B cell (primary cell): ENCODE data around the gene IFT122. TPM values are rescaled to one million over a fixed set of nuclear protein-coding genes. Genes with fewer than 3 reads are reported as not detected.

Experiments used
- ATAC-seq: fragments of 200-7000 bp; cut with Tn5 transposase; one replicate; pipeline ENCODE4 v1.10.0; 2021; ENCODE audit warnings: low read depth, mild to moderate bottlenecking, moderate number of reproducible peaks, moderate library complexity
- CTCF ChIA-PET: fragments of 350-600 bp; sonication (Branson Sonifier 250); formaldehyde crosslinking; loops from one replicate; lab custom pipeline; 2021; ENCODE audit warnings: antibody characterized with exemption, inconsistent platforms; lab: Charles Lee
- POLR2A ChIA-PET: fragments of 350-600 bp; sonication (Branson Sonifier 250); formaldehyde crosslinking; loops from one replicate; lab custom pipeline; 2021; ENCODE audit warnings: antibody characterized with exemption; lab: Charles Lee
- DNase-seq: peaks from one replicate; pipeline ENCODE4 v3.0.0; 2013
- H2AFZ ChIP-seq: 2 replicates; pipeline ENCODE4 v1.6.1; 2012; ENCODE audit warnings: mild to moderate bottlenecking, low read depth, low read length; ENCODE audit not compliant: insufficient read depth, poor library complexity, severe bottlenecking
- H3K27ac ChIP-seq, 2 donors: 1 replicate in 1 of 2; 2 replicates in 1 of 2; pipeline ENCODE4 v1.5.1; 2012 to 2013; ENCODE audit warnings: low read length in 2 of 2, mild to moderate bottlenecking in 2 of 2, moderate library complexity in 1 of 2
- H3K27me3 ChIP-seq, 4 experiments: fragments of 200-600 bp in 1 of 4; sonication (generic) in 1 of 4; replicated peaks in 1 of 4; 1 replicate in 2 of 4; 2 replicates in 2 of 4; pipeline versions ENCODE4 v1.6.1 to v1.7.0; 2013 to 2016; ENCODE audit warnings: low read length in 3 of 4, mild to moderate bottlenecking in 2 of 4, mixed read lengths in 1 of 4, moderate library complexity in 1 of 4; ENCODE audit not compliant: insufficient read depth in 4 of 4, control insufficient read depth in 3 of 4; ENCODE audit errors: control extremely low read depth in 1 of 4
- H3K36me3 ChIP-seq, 2 experiments: replicated peaks in 1 of 2; 1 replicate in 1 of 2; 2 replicates in 1 of 2; pipeline versions ENCODE4 v1.6.1 to v1.7.1; 2013; ENCODE audit warnings: low read length in 1 of 2; ENCODE audit not compliant: insufficient read depth in 2 of 2, control insufficient read depth in 1 of 2; ENCODE audit errors: control extremely low read depth in 1 of 2, extremely low read depth in 1 of 2
- H3K4me1 ChIP-seq, 2 donors: fragments of 200-600 bp in 1 of 2; sonication (generic) in 1 of 2; 1 replicate in 1 of 2; 2 replicates in 1 of 2; pipeline versions ENCODE4 v1.5.1 to v1.6.1; 2013 to 2017; ENCODE audit warnings: low read length in 2 of 2; ENCODE audit not compliant: control insufficient read depth in 2 of 2, insufficient read depth in 2 of 2
- H3K4me2 ChIP-seq: replicated peaks from 2 replicates; pipeline ENCODE3; 2012; ENCODE audit warnings: mild to moderate bottlenecking, low read depth, low read length; ENCODE audit not compliant: poor library complexity, severe bottlenecking
- H3K4me3 ChIP-seq, 5 experiments: fragments of 200-600 bp in 1 of 5; sonication (generic) in 1 of 5; 1 replicate in 3 of 5; 2 replicates in 2 of 5; pipeline versions ENCODE4 v1.5.1 to v1.7.0; 2011 to 2016; ENCODE audit warnings: low read length in 4 of 5, mild to moderate bottlenecking in 4 of 5, low read depth in 2 of 5, control low read depth in 1 of 5, moderate library complexity in 1 of 5; ENCODE audit not compliant: insufficient read depth in 1 of 5; ENCODE audit errors: control extremely low read depth in 1 of 5, extremely low read depth in 1 of 5
- H3K79me2 ChIP-seq: fragments of 200-600 bp; sonication (generic); one replicate; pipeline ENCODE4 v1.6.0; 2016; ENCODE audit warnings: low read length; ENCODE audit not compliant: control insufficient read depth, insufficient read depth
- H3K9ac ChIP-seq: fragments of 200-600 bp; sonication (generic); 2 replicates; pipeline ENCODE4 v1.6.1; 2017; ENCODE audit warnings: mild to moderate bottlenecking, low read length, moderate library complexity
- H3K9me3 ChIP-seq, 3 donors: one replicate each; pipeline versions ENCODE4 v1.6.1 to v1.7.1; 2013; ENCODE audit warnings: low read length in 2 of 3; ENCODE audit not compliant: control insufficient read depth in 2 of 3, insufficient read depth in 1 of 3; ENCODE audit errors: control extremely low read depth in 1 of 3
- H4K20me1 ChIP-seq: 2 replicates; pipeline ENCODE4 v1.6.0; 2012; ENCODE audit warnings: mild to moderate bottlenecking, low read length; ENCODE audit not compliant: insufficient read depth, control insufficient read depth, poor library complexity, severe bottlenecking
- H3K27ac Mint-ChIP-seq: one replicate; pipeline ENCODE4 v1.8.0; 2021; ENCODE audit warnings: mixed read lengths
- H3K27me3 Mint-ChIP-seq: one replicate; pipeline ENCODE4 v1.8.0; 2021; ENCODE audit warnings: mixed read lengths
- H3K4me1 Mint-ChIP-seq: one replicate; pipeline ENCODE4 v1.8.0; 2021; ENCODE audit warnings: mixed read lengths
- H3K4me3 Mint-ChIP-seq: one replicate; pipeline ENCODE4 v1.8.0; 2021; ENCODE audit warnings: mixed read lengths
- H3K9me3 Mint-ChIP-seq: one replicate; pipeline ENCODE4 v1.8.0; 2022; ENCODE audit warnings: mixed read lengths; ENCODE audit not compliant: insufficient read depth
- EZH2 ChIP-seq: IDR thresholded peaks from 2 replicates; pipeline ENCODE4 v1.6.1; 2012; ENCODE audit warnings: borderline replicate concordance, low read depth, mild to moderate bottlenecking, moderate library complexity, low read length; ENCODE audit not compliant: insufficient read depth, poor library complexity, severe bottlenecking
- WGBS: methylation state at CpG from one replicate; pipeline ENCODE4 v1.1.5; 2013; ENCODE audit warnings: missing lambda C conversion rate; ENCODE audit not compliant: insufficient coverage; 5-methylcytosine and 5-hydroxymethylcytosine counted together
- intact Hi-C: fragments of 100-400 bp; cut with micrococcal nuclease; formaldehyde crosslinking; loops from one replicate; pipeline ENCODE4 v1.10.0; 2022
- polyA plus RNA-seq: library from polyadenylated mRNA; depleted of rRNA; stranded (reverse); fragments of >200 nt; gene quantifications from 2 replicates; pipeline ENCODE4 v1.2.3, GENCODE V29; 2012
- total RNA-seq, 2 donors: library from RNA; stranded (reverse); fragments of 120-200 nt in 1 of 2; gene quantifications; 1 replicate in 1 of 2; 2 replicates in 1 of 2; pipeline versions ENCODE4 v1.2.3 to v1.2.4, GENCODE V29; 2013 to 2022
- TF ChIP-seq, protein P1 (sequence below): fragments of 200-600 bp; IDR thresholded peaks from one replicate; pipeline ENCODE4 v1.8.0; 2022; ENCODE audit warnings: antibody characterized with exemption, mild to moderate bottlenecking

IFT122 gene
- total and polyA plus RNA-seq, 2 donors (not counting 1 experiment from before 2014, with no cell fraction given) = 14.0 to 34.3 TPM

DNA sequence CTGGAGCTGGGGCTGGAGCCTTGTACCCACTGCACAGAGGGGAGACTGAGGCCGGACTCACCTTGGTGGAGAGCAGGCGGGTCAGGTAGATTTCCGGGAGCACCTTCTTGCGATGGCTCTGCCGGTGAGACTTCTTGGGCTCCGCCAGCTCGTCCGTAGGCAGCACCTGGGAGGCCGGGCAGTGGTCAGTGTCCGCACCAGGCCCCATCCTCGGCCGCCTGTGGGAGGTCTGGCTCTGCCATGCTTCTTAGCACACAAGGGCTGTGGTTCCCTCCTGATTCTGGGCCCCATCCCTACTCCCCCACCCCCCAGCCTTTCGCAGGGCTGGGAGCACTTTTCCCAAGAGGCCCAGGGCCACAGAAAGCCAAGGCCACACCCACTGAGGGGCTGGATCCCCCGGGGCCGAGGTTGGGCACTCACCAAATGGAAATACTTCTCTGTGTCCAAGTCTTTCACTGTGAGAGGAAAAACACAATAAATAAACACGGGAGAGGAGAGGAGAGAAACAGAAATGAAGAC is 120.3 kb downstream of the IFT122 start:
- H3K79me2 ChIP-seq = no peaks in the 10 kb centered on the region
- Mint-ChIP-seq H3K27ac (no peak overlapping the region), H3K4me1 (peaks cover 6% of the 10 kb centered on the region), H3K4me3 (no peak overlapping the region), H3K9me3 (no peaks in the 10 kb centered on the region), H3K27me3 (peaks cover 4% of the 10 kb centered on the region)
- H3K4me3 ChIP-seq = no peak overlapping the region
- H2AFZ ChIP-seq = no peak overlapping the region
- H3K9me3 ChIP-seq = no peaks in the 10 kb centered on the region
- DNase-seq (no peak), ATAC-seq (no peak)
- WGBS = 95% methylated on average over 12 of the region's 16 CpGs
- peaks cover 0 to 5% of the 10 kb centered on the region in 2 donors for H3K4me1 ChIP-seq
- POLR2A ChIA-PET = no interaction called here
- TF ChIP-seq, protein P1, sequence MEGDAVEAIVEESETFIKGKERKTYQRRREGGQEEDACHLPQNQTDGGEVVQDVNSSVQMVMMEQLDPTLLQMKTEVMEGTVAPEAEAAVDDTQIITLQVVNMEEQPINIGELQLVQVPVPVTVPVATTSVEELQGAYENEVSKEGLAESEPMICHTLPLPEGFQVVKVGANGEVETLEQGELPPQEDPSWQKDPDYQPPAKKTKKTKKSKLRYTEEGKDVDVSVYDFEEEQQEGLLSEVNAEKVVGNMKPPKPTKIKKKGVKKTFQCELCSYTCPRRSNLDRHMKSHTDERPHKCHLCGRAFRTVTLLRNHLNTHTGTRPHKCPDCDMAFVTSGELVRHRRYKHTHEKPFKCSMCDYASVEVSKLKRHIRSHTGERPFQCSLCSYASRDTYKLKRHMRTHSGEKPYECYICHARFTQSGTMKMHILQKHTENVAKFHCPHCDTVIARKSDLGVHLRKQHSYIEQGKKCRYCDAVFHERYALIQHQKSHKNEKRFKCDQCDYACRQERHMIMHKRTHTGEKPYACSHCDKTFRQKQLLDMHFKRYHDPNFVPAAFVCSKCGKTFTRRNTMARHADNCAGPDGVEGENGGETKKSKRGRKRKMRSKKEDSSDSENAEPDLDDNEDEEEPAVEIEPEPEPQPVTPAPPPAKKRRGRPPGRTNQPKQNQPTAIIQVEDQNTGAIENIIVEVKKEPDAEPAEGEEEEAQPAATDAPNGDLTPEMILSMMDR = no peak
- no peak for TF ChIP-seq EZH2
- H3K4me2 ChIP-seq = no peak overlapping the region
- H3K27me3 ChIP-seq = peaks cover 0 to 20% (median 2%) of the 10 kb centered on the region in 4 experiments
- intact Hi-C loops = no loop called here
- H3K36me3 ChIP-seq = no peaks in the 10 kb centered on the region
- H3K9ac ChIP-seq = no peak overlapping the region
- no peak overlapping the region for H3K27ac ChIP-seq
- no peaks in the 10 kb centered on the region for H4K20me1 ChIP-seq
- CTCF ChIA-PET = no interaction called here

DNA sequence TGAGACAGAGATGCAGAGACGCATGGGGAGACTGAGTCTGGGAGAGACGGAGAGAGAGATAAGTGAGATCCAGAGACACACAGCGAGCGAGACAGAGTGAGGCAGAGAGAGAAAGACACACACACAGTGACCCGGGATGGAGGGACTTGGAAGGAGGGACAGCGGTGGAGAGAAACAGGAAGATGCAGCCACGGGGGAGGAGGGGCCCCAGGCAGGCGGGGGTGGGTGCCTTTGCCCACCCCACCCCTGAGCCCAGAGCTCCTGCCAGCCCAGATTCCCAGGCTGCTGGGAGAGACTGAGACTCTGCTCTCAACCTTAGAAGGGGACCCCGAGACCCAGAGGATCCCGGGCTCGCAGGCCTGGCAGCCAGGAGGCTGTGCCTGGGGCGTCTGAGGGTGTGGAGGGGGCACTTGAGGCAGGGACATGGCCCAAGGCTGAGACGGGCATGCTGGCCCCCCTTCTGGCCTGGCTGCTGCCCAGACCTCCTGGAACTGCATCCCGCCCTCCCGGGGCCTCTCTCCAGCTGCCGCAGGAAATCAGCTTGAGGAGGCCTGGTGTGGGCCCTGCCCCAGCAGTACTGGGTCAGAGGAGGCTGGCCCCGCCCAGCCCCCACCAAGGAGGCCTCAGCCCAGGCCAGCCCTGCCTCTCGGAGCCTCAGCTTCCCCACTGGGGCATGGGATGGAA is 121.0 kb downstream of the IFT122 start:
- TF ChIP-seq, protein P1 = no peak
- TF ChIP-seq EZH2 = no peak
- Histone ChIP-seq H3K27me3 (peaks cover 0 to 15% (median 0%) of the 10 kb centered on the region in 4 experiments), H3K9ac (no peak overlapping the region), H4K20me1 (no peaks in the 10 kb centered on the region), H3K4me3 (no peak overlapping the region), H3K27ac (no peak overlapping the region), H3K36me3 (no peaks in the 10 kb centered on the region), H3K4me2 (no peak overlapping the region), H2AFZ (no peak overlapping the region), H3K79me2 (no peaks in the 10 kb centered on the region), H3K9me3 (no peaks in the 10 kb centered on the region), H3K4me1 (peaks cover 0 to 5% of the 10 kb centered on the region in 2 donors)
- no peak for ATAC-seq
- H3K9me3 Mint-ChIP-seq = no peaks in the 10 kb centered on the region
- ChIA-PET CTCF (no interaction called here), POLR2A (interaction anchor here (0.7 kb wide), 1 partner anchor 43 kb away, joined by 3 read pairs; no protein-coding TSS in a partner anchor)
- intact Hi-C loops = no loop called here
- 71% methylated on average over 16 of the region's 18 CpGs for WGBS
- no peak overlapping the region for H3K27ac Mint-ChIP-seq
- peaks cover 3% of the 10 kb centered on the region for H3K4me1 Mint-ChIP-seq
- peaks cover 4% of the 10 kb centered on the region for H3K27me3 Mint-ChIP-seq
- H3K4me3 Mint-ChIP-seq = no peak overlapping the region
- DNase-seq = no peak
